ENCODE results near the gene CADM3. TPM values are rescaled to one million over a fixed set of nuclear protein-coding genes. Genes with fewer than 3 reads are reported as not detected.

CADM3 gene
- total RNA-seq, 1 experiment from 2014 or later: 0.28 TPM

- Histone ChIP-seq H3K4me1 (ENCODE audit: control insufficient read depth, insufficient read depth, low read length) (no peaks in the 10 kb centered on the region), H3K27ac (ENCODE audit: low read length) (no peak overlapping the region), H3K27me3 (ENCODE audit: control insufficient read depth, insufficient read depth, low read length) (peaks cover 6% of the 10 kb centered on the region), H3K4me3 (ENCODE audit: low read depth in 2 of 2, low read length in 2 of 2) (no peak overlapping the region), H3K9me3 (ENCODE audit: control insufficient read depth, insufficient read depth, low read depth, low read length) (no peaks in the 10 kb centered on the region), H3K36me3 (ENCODE audit: control insufficient read depth, insufficient read depth, low read length) (no peaks in the 10 kb centered on the region)
- in situ Hi-C loops (cut with HindIII; ENCODE audit: low pct_unique_long_range_greater_than_20kb, low sequenced_read_pairs): no loop called here
- TF ChIP-seq POLR2AphosphoS5 (IDR thresholded peaks at IDR 0.05; ENCODE audit: low read depth, low read length): no peak
- no peak for TF ChIP-seq REST (IDR thresholded peaks at IDR 0.05; ENCODE audit: insufficient read depth in 1 of 2, low read depth in 2 of 2, low read length in 1 of 2)
- TF ChIP-seq SIN3A (IDR thresholded peaks at IDR 0.05; ENCODE audit: borderline replicate concordance, insufficient read depth, low read depth, low read length): no peak
- TF ChIP-seq TCF7L2 (IDR thresholded peaks at IDR 0.05; ENCODE audit: low read depth, low read length): no peak
- no peak for TF ChIP-seq CTCF (IDR thresholded peaks at IDR 0.05)
- POLR2A ChIA-PET: no interaction called here
- intact Hi-C loops (cut with micrococcal nuclease; ENCODE audit: unreplicated experiment): no loop called here
- DNase-seq (ENCODE audit: low read depth, low spot score): no peak
- no peak for ATAC-seq
- CTCF ChIA-PET: no interaction called here
- no TSS peak for BruUV-seq (replicated peaks)
These were observed 10.1 kb downstream of the CADM3 start for GRCh38 chr1:159181328-159182024.

GRCh38 chr1:159184201-159184600 is 12.8 kb downstream of the CADM3 start:
- CTCF ChIA-PET: no interaction called here
- Histone ChIP-seq H3K36me3 (ENCODE audit: control insufficient read depth, insufficient read depth, low read length) (no peaks in the 10 kb centered on the region), H3K4me1 (ENCODE audit: control insufficient read depth, insufficient read depth, low read length) (no peaks in the 10 kb centered on the region), H3K27ac (ENCODE audit: low read length) (no peak overlapping the region), H3K4me3 (ENCODE audit: low read depth in 2 of 2, low read length in 2 of 2) (no peak overlapping the region), H3K9me3 (ENCODE audit: control insufficient read depth, insufficient read depth, low read depth, low read length) (no peaks in the 10 kb centered on the region), H3K27me3 (ENCODE audit: control insufficient read depth, insufficient read depth, low read length) (peaks cover 16% of the 10 kb centered on the region)
- intact Hi-C loops (cut with micrococcal nuclease; ENCODE audit: unreplicated experiment): no loop called here
- ATAC-seq: no peak
- TF ChIP-seq TCF7L2 (IDR thresholded peaks at IDR 0.05; ENCODE audit: low read depth, low read length) (no peak), CTCF (IDR thresholded peaks at IDR 0.05) (no peak), SIN3A (IDR thresholded peaks at IDR 0.05; ENCODE audit: borderline replicate concordance, insufficient read depth, low read depth, low read length) (no peak), POLR2AphosphoS5 (IDR thresholded peaks at IDR 0.05; ENCODE audit: low read depth, low read length) (no peak), REST (IDR thresholded peaks at IDR 0.05; ENCODE audit: insufficient read depth in 1 of 2, low read depth in 2 of 2, low read length in 1 of 2) (no peak)
- BruUV-seq (replicated peaks): no TSS peak
- POLR2A ChIA-PET: no interaction called here
- no peak for DNase-seq (ENCODE audit: low read depth, low spot score)
- in situ Hi-C loops (cut with HindIII; ENCODE audit: low pct_unique_long_range_greater_than_20kb, low sequenced_read_pairs): no loop called here
